Panc1 (cell line): Measurements from ENCODE around the gene COL6A1. TPM values are rescaled to one million over a fixed set of nuclear protein-coding genes. Genes with fewer than 3 reads are reported as not detected.

Source experiments
- ATAC-seq: fragments of 200-7000 bp; cut with Tn5 transposase; 2 replicates; pipeline ENCODE4 v1.9.1; 2020; ENCODE audit warnings: mild to moderate bottlenecking, moderate library complexity
- BruUV-seq: library from RNA; stranded (reverse); fragments of 400-500 nt; replicated peaks from 2 replicates; lab custom pipeline; 2021; lab: Mats Ljungman, UMichigan
- CTCF ChIA-PET: fragments of 300-600 bp; sonication (Branson Sonifier 250); formaldehyde crosslinking; loops from one replicate; lab custom pipeline; 2022; ENCODE audit warnings: antibody characterized with exemption; lab: Charles Lee
- POLR2A ChIA-PET: fragments of 300-600 bp; sonication (Branson Sonifier 250); formaldehyde crosslinking; loops from one replicate; lab custom pipeline; 2022; ENCODE audit warnings: antibody characterized with exemption; lab: Charles Lee
- DNase-seq: peaks from one replicate; pipeline ENCODE4 v3.0.0-alpha.2; 2010; ENCODE audit warnings: low read depth, low spot score
- H3K27ac ChIP-seq: 2 replicates; pipeline ENCODE4 v1.5.1; 2011; ENCODE audit warnings: mild to moderate bottlenecking, low read length, inconsistent platforms
- H3K27me3 ChIP-seq: fragments of 200-500 bp; sonication (Bioruptor generic); 2 replicates; pipeline ENCODE4 v1.6.0; 2014; ENCODE audit warnings: low read length, inconsistent platforms; ENCODE audit not compliant: control insufficient read depth, insufficient read depth
- H3K36me3 ChIP-seq: fragments of 200-500 bp; sonication (Bioruptor generic); 2 replicates; pipeline ENCODE4 v1.5.1; 2014; ENCODE audit warnings: inconsistent platforms, mild to moderate bottlenecking, low read length, moderate library complexity; ENCODE audit not compliant: control insufficient read depth, insufficient read depth
- H3K4me1 ChIP-seq: 2 replicates; pipeline ENCODE4 v1.5.1; 2011; ENCODE audit warnings: inconsistent platforms, mild to moderate bottlenecking, low read length, moderate library complexity; ENCODE audit not compliant: control insufficient read depth, insufficient read depth
- H3K4me3 ChIP-seq, 2 experiments: 2 replicates each; pipeline ENCODE4 v1.5.1; 2011 to 2012; ENCODE audit warnings: low read depth in 2 of 2, low read length in 2 of 2, mild to moderate bottlenecking in 2 of 2, inconsistent platforms in 1 of 2, moderate library complexity in 1 of 2
- H3K9me3 ChIP-seq: fragments of 200-500 bp; sonication (Bioruptor generic); 2 replicates; pipeline ENCODE4 v1.5.1; 2014; ENCODE audit warnings: low read depth, mild to moderate bottlenecking, inconsistent platforms, low read length, moderate library complexity; ENCODE audit not compliant: control insufficient read depth, insufficient read depth
- CTCF ChIP-seq: fragments of 450-650 bp; IDR thresholded peaks from 2 replicates; pipeline ENCODE4 v1.5.1; 2017; ENCODE audit warnings: mild to moderate bottlenecking
- POLR2AphosphoS5 ChIP-seq: IDR thresholded peaks from 2 replicates; pipeline ENCODE4 v1.6.1; 2012; ENCODE audit warnings: mild to moderate bottlenecking, low read depth, low read length, moderate library complexity
- REST ChIP-seq, 2 experiments: IDR thresholded peaks; 2 replicates each; pipeline ENCODE4 v1.6.1; 2011 to 2012; ENCODE audit warnings: low read depth in 2 of 2, control low read depth in 1 of 2, low read length in 1 of 2, mild to moderate bottlenecking in 1 of 2, moderate library complexity in 1 of 2; ENCODE audit not compliant: insufficient read depth in 1 of 2
- SIN3A ChIP-seq: IDR thresholded peaks from 2 replicates; pipeline ENCODE4 v1.6.1; 2012; ENCODE audit warnings: low read depth, mild to moderate bottlenecking, low read length, moderate library complexity, borderline replicate concordance; ENCODE audit not compliant: insufficient read depth
- TCF7L2 ChIP-seq: IDR thresholded peaks from 2 replicates; pipeline ENCODE4 v1.6.1; 2011; ENCODE audit warnings: mild to moderate bottlenecking, low read depth, low read length, inconsistent platforms
- in situ Hi-C: cut with HindIII; loops from 2 replicates; pipeline ENCODE4 v1.10.0; 2016; ENCODE audit warnings: low sequenced_read_pairs, low pct_unique_long_range_greater_than_20kb
- intact Hi-C: fragments of 100-400 bp; cut with micrococcal nuclease; formaldehyde crosslinking; loops from one replicate; pipeline ENCODE4 v1.10.0; 2022; ENCODE audit not compliant: unreplicated experiment
- total RNA-seq: library from RNA; stranded (reverse); gene quantifications from one replicate; pipeline ENCODE4 v1.2.1, GENCODE V29; 2021; ENCODE audit not compliant: unreplicated experiment

Gene COL6A1
- total RNA-seq, 1 experiment from 2014 or later = 34.2 TPM

GRCh38 chr21:46035809-46036695, 54.5 kb downstream of the COL6A1 start:
- CTCF ChIA-PET = no interaction called here
- Histone ChIP-seq H3K4me3 (no peak overlapping the region), H3K9me3 (no peaks in the 10 kb centered on the region), H3K36me3 (no peaks in the 10 kb centered on the region), H3K27ac (no peak overlapping the region), H3K27me3 (no peaks in the 10 kb centered on the region), H3K4me1 (no peaks in the 10 kb centered on the region)
- in situ Hi-C loops (no loop called here), intact Hi-C loops (no loop called here)
- POLR2A ChIA-PET = no interaction called here
- DNase-seq (no peak), ATAC-seq (no peak)
- no TSS peak for BruUV-seq
- no peak for TF ChIP-seq TCF7L2
- TF ChIP-seq SIN3A = no peak
- no peak for TF ChIP-seq POLR2AphosphoS5
- TF ChIP-seq CTCF = no peak
- no peak for TF ChIP-seq REST (IDR thresholded peaks at IDR 0.05; ENCODE audit: insufficient read depth in 1 of 2, low read depth in 2 of 2, low read length in 1 of 2)

- no peak overlapping the region for H3K27ac ChIP-seq
- no peaks in the 10 kb centered on the region for H3K27me3 ChIP-seq
- CTCF ChIA-PET = no interaction called here
- H3K36me3 ChIP-seq = no peaks in the 10 kb centered on the region
- DNase-seq (no peak), ATAC-seq (no peak)
- TF ChIP-seq REST (IDR thresholded peaks at IDR 0.05; ENCODE audit: insufficient read depth in 1 of 2, low read depth in 2 of 2, low read length in 1 of 2) (no peak), POLR2AphosphoS5 (no peak), TCF7L2 (no peak), SIN3A (no peak), CTCF (no peak)
- H3K4me1 ChIP-seq = no peaks in the 10 kb centered on the region
- in situ Hi-C loops = no loop called here
- BruUV-seq = no TSS peak
- intact Hi-C loops = no loop called here
- H3K4me3 ChIP-seq = no peak overlapping the region
- no peaks in the 10 kb centered on the region for H3K9me3 ChIP-seq
- POLR2A ChIA-PET = no interaction called here
Observed at GRCh38 chr21:46036696-46037330, 55.2 kb downstream of the COL6A1 start.
